Epithelial cell of proximal tubule (primary cell): ENCODE results near the gene LCE1B. TPM values are rescaled to one million over a fixed set of nuclear protein-coding genes. Genes with fewer than 3 reads are reported as not detected.

Source experiments
- DNase-seq: peaks from one replicate; pipeline ENCODE4 v3.0.0-alpha.2; 2011; ENCODE audit warnings: low read depth
- H3K4me3 ChIP-seq: 2 replicates; pipeline ENCODE4 v1.5.1; 2011; ENCODE audit warnings: low read depth, mild to moderate bottlenecking, low read length
- CTCF ChIP-seq: conservative IDR thresholded peaks from 2 replicates; pipeline ENCODE4 v1.5.1; 2012; ENCODE audit warnings: low read depth, mild to moderate bottlenecking, low read length
- total RNA-seq: library from RNA; depleted of rRNA; stranded (reverse); fragments of >200 nt; gene quantifications from 2 replicates; pipeline ENCODE4 v1.2.3, GENCODE V29; 2015

Gene LCE1B
- total RNA-seq, 1 donor from 2014 or later: not detected

GRCh38 chr1:152786077-152786476, 25.7 kb upstream of the LCE1B start, which contains the start of gene LCE1E:
Gene LCE1E (plus strand): TSS chr1:152786257. CDS start chr1:152787300, 1,043 bp downstream.
- no peak for TF ChIP-seq CTCF
- no peak within 1 kb of the TSS for H3K4me3 ChIP-seq
- no peak for DNase-seq

- TF ChIP-seq CTCF: no peak
- H3K4me3 ChIP-seq: no peak overlapping the region
- no peak for DNase-seq
Measured at GRCh38 chr1:152795686-152796085, 16.1 kb upstream of the LCE1B start.

- DNase-seq: no peak
- TF ChIP-seq CTCF: no peak
Measured at GRCh38 chr1:152796421-152796820, 15.3 kb upstream of the LCE1B start, which contains the start of gene LCE1D. Gene LCE1D (plus strand): TSS chr1:152796721. CDS start chr1:152797795, 1,074 bp downstream.

GRCh38 chr1:152801333-152801732, 10.4 kb upstream of the LCE1B start:
- TF ChIP-seq CTCF: no peak
- H3K4me3 ChIP-seq: no peak overlapping the region
- no peak for DNase-seq

More at GRCh38 chr1:152796421-152796820, 15.3 kb upstream of the LCE1B start, which contains the start of gene LCE1D:
- H3K4me3 ChIP-seq: no peak within 1 kb of the TSS

- no peak within 1 kb of the TSS for H3K4me3 ChIP-seq
- no peak for TF ChIP-seq CTCF
- DNase-seq: no peak
Measured at GRCh38 chr1:152806576-152806975, 5.2 kb upstream of the LCE1B start, which contains the start of gene LCE1C. Gene LCE1C (minus strand): TSS chr1:152806651. CDS start chr1:152805478, 1,173 bp downstream.

GRCh38 chr1:152811050-152811449, 721 bp upstream of the LCE1B start:
- DNase-seq: no peak
- TF ChIP-seq CTCF: no peak

GRCh38 chr1:152817309-152817708, 5.5 kb downstream of the LCE1B start:
- TF ChIP-seq CTCF: no peak
- no peak for DNase-seq
- no peak overlapping the region for H3K4me3 ChIP-seq

More at GRCh38 chr1:152811050-152811449, 721 bp upstream of the LCE1B start:
- no peak overlapping the region for H3K4me3 ChIP-seq
